LoVo (cell line): ENCODE results near the gene YJEFN3.

Source experiments
- DNase-seq: peaks from one replicate; pipeline ENCODE4 v3.0.0-alpha.2; 2016; ENCODE audit warnings: low spot score

Gene YJEFN3

DNA sequence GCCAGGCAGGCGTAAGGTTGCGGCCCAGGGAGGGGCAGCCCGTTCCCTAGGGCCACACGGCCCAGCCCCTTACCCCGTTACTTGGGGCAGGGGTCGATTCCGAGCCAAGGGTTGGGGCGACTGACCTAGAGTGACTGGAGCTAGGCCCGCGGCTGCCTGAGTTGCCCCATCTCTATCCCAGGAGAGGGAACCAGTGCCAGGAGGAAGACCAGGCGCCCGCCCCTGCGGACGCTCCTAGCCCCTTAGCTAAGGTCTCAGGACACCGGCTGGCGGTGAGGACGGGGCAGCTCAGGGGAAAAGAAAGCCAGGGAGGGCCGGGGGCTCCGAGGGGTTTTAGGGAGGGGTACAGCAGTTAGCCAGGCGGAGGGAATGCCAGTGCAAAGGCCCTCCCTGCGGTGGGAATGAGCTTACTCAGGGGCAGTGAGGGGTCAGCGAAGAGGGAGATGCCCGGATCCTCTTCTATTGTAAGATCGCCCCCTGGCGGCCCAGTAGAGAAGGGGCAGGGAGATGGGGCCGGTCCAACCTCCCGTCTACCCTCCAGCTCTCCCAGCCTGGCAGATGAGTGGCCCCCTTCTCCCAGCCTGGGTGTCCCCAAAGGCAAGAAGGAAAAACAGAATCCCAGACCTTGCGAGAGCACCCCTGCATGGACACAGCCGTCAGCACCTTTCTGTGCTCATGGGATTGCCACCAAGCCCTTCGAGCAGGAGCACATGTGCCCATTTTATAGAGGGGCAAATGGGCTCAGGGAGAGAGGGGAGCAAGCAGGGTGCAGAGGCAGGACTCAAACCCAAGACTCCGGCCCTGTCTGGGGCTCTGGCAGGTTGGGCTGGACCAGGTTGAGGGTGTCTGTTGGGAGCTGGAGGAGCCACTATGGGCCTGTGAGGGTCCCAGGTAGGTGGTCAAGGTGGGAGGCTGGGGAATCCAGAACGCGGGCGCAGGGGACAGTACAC, 25.6 kb downstream of the YJEFN3 start:
- peak; percentile 44 for DNase-seq

- DNase-seq, result no peak
Observed at GRCh38 chr19:19558055-19558454, 29.3 kb downstream of the YJEFN3 start.

GRCh38 chr19:19558636-19559035, 29.9 kb downstream of the YJEFN3 start:
- DNase-seq, result no peak

GRCh38 chr19:19559931-19560330, 31.2 kb downstream of the YJEFN3 start:
- DNase-seq, result no peak

DNA sequence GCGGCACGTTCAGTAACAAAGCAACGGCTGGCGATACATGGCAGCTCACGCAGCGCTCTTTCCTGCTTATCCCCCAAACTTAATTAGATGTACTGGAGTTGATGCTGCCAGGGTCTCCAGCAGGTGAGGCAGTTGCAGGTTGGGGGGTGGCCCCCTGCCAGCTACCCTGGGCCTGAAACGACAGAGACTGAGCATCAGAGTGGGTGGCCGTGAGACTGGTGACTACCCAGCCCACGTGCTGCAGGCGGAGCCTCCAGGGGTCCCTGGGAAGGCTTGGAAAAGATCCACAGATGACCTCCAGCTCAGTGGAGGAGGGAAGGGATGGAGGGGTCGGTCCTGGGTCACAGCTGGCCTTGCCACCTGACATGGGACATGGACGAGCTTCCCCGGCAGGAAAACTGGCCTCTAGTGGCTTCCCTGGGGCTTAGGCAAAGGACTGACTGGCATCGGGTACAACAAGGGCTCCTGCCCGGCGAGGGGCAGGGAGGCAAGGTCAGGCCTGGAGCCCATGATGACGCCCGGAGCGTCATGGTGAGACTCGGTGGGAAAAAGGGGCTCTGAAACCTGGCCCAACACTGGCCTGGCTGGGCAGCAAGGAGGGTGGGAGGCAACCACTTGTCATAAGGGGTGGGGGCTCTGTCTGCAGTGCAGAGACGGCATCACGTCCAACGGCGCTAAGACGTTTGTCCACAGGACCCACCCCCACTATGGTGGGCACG, 33.4 kb downstream of the YJEFN3 start:
- no peak for DNase-seq

GRCh38 chr19:19562665-19563347, 34.1 kb downstream of the YJEFN3 start:
- no peak for DNase-seq

GRCh38 chr19:19563348-19563848, 34.7 kb downstream of the YJEFN3 start:
- no peak for DNase-seq

GRCh38 chr19:19566306-19566705, 37.6 kb downstream of the YJEFN3 start:
- no peak for DNase-seq

DNA sequence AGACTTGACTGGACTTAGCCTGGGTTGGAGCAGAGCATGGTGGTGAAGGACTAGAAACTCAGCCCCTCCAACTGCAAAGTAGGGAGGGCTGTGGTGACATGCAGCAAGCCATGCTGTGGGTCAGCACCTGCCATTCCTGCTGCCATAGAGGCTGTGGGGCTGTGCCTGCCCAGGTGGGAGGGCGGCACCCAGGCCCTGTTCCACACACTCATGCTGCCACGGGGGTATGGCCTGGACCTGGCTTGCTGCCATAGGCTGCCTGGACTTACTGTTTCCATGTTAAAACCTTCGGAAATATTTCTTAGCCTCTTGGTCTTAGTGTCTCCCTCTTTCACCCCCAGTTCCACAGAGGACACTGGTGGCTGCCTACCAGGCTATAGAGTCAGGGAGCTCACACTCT, 38.7 kb downstream of the YJEFN3 start:
- no peak for DNase-seq

DNA sequence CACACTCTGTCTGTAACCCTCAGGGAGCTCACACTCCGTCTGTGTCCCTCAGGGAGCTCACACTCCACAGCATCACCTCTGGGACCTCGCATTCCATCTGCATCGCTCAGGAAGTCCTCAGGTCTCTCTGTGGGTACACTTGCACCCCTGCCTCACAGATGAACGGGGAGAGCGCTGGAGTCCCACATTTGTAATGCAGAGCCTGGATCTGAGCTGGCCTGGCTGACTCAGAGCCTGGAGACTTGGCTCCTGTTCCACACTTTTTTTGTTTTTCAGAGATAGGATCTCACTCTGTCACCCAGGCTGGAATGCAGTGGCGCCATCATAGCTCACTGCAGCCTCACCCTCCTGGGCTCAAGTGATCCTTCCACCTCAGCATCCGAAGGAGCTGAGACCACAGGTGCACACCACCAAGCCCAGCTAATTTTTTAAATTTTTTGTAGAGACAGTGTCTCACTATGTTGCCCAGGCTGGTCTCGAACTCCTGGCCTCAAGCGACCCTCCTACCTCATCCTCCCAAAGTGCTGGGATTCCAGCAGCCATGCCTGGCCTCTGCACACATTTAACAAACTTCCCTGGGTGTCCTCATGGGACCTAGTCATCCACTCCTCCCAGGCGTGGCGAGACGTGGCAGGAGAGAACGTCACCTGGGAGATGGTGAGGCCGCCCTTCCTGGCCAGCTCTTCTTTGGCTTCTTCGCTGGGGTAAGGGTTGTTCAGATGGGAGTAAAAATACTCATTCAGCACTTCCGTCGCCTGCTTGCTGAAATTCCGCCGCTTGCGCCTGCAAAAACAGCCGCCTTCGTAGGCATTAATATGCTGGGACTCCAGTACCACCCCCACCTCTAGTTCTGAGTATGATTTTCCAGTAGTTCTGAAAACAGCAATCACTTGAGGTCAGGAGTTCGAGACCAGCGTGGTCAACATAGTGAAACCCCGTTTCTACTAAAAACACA, 40.4 kb downstream of the YJEFN3 start:
- no peak for DNase-seq

GRCh38 chr19:19570571-19570970, 41.9 kb downstream of the YJEFN3 start:
- no peak for DNase-seq

DNA sequence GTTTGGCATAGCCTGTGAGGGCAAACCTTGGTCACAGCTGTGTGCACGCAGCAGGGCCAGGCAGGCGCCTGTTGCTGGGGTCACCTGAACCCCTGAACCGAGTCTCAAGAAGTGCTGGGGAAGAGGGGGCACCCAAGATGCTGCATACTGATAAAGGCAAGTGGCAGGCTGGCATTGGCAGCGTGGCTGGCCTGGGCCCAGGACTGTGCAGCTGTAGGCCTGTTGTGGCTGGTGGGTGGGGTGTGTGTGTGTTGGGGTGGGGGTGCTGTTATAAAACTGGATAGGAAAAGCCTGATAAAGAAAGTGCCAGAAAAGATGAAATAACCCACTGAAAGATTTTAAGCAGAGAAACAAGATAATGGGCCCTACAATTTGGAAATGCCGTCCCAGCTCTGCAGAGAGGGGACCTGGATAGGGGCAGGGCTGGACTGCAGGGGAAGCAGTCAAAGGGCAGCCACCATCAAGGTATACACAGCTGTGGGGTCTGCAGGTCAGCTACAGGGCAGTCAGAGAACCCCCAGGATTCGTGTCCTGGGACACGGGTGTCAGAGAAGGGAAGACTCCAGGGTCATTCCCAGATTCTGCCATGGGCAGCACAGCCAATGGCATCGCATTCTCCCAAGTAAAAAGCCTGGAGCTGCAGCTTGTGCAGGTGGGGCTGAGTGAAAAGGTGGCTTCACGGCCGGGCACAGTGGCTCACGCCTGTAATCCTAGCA, 42.5 kb downstream of the YJEFN3 start:
- no peak for DNase-seq

DNA sequence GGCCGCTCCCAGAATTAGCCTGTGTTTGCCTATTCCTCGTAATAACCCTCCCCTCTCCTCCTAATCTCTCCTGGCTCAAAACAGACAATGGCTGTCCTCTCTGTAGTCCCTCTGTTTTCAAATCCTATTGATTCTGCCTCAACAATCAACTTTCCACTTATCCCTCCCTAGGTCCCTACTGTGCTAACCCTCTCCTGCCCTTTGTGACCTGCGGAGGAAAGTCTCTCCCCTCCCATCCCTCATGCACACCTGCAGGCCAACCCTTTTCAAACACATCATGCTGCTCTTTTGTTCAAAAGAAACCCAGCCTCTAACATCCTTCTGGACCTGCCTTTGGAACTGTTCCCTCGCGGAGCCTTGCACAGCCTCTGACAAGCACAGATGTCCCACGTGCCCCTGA, 46.7 kb downstream of the YJEFN3 start:
- no peak for DNase-seq

DNA sequence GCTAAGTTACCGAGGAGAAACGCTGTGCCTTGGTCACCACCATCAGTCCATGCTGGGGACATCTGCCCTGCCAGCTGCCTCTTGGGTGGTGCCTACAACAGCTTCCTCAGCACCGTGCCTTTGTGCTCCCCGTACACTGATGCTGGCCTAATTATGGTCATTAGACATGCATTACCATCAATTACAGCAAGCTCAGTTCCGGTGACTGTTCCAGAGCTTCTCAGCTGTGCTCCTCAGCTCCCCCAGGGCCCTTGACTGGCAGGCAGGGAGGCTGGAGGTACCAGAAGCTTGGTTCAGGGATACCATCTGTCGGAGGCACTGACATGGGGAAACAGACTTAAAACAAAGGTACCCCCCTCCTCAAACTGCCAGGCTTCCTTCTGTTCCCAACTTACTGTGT, 49.5 kb downstream of the YJEFN3 start:
- no peak for DNase-seq

DNA sequence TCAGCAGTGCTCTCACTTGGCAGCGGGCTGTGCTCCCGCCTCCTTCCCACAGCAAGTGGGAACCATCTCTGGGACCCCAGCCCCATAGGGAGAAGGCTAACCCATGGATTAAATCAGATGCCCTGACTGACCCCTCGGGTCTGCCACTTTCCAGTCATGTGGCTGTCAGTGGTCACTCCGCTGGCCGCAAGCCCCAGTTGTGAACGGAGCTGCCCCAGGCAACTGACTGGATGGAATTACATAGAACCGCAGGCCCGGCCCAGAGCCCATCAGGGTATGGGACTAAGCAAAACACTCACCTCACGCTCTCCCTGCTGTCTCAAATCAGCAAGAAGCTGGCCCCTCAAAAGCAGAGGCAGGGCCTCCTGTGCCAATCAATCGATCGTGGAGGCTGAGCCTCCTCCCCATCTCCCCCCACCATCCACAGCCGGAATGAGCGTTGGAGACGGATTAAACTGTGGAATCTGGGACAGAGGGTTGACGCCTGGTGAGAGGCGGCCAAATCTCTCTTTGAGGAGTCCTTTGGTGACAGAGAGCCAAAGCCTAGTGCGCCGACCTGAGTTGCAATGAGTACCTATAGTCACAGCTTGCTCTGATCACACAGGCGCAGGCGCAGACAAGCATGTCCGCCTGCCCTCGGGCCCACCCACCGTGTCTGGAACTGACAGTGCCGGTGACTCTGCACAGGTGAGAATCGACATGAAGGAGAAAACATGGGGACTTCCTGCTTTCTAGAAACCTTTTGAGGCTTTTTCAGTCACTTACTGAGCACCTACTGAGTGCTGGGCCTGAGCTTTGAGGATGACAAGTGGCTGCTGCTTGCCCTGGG, 51.0 kb downstream of the YJEFN3 start:
- no peak for DNase-seq

DNA sequence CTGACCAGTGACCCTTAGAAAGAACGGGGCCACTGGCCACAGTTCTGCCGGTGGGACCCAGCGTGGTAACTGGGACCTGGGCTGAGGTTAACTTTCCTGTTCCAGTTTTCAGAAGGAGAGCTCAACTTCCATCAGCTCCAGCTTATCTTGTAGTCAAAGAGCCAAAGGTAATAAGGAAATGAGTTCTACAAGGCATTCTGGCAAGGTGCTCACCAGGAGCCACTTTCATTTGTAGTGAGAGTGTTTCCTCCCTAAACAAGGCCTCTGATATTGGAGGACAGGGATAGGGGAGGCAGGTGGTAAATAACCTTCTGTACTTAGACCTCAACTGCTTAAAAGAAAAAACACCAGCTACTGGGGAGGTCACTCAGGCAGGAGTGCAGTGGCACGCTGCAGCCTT, 51.7 kb downstream of the YJEFN3 start:
- DNase-seq, result no peak

- DNase-seq, result no peak
Observed at GRCh38 chr19:19581391-19581790, 52.7 kb downstream of the YJEFN3 start.

DNA sequence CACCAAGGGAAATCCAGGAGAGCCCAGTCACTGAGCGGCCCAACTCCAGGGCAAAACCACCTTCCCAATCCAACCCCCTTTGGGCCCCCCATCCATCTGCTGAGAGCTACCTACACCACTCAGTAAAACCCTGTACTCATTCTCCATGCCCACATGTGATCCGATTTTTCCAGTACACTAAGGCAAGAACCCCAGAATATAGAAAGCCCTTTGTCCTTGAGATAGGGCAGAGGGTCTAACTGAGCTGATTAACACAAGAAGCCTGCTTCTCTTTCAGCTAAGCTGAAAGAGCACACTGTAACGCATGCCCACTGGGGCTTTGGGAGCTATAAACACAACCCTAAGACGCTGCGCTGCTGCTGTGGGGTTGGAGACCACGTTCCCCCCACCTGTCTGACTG, 53.8 kb downstream of the YJEFN3 start:
- DNase-seq, result no peak

DNA sequence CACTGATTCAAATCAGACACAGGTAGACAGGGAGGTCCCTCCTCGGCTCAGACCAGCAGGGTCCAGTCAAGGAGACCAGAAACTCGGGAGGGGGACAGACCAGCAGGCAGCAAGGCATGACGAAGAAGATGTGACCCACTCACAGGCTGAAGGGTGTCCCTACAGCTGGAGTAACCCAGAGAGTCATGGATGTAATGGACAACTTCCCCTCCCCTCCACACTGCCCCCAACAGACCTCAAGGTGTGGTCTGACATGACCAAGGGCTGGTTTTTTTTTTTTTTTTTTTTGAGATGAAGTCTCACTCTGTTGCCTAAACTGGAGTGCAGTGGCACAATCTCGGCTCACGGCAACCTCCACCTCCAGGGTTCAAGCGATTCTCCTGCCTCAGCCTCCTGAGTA, 55.6 kb downstream of the YJEFN3 start:
- DNase-seq, result no peak
